Tibial nerve (tissue), 4 donors: ENCODE results near the gene GALNTL6. TPM values are rescaled to one million over a fixed set of nuclear protein-coding genes. Genes with fewer than 3 reads are reported as not detected.

ENCODE experiments used
- DNase-seq, 2 donors: peaks; one replicate each; pipeline ENCODE4 v3.0.0-alpha.2; 2019; ENCODE audit warnings: low spot score in 2 of 2
- H3K27ac ChIP-seq, 4 donors: fragments of 200-600 bp; sonication (generic) in 3 of 4; one replicate each; pipeline ENCODE4 v1.5.1; 2017 to 2019; ENCODE audit warnings: mild to moderate bottlenecking in 1 of 4
- H3K27me3 ChIP-seq, 2 donors: fragments of 200-600 bp; sonication (generic) in 1 of 2; one replicate each; pipeline versions ENCODE4 v1.5.1 to v1.6.0; 2017 to 2019
- H3K36me3 ChIP-seq, 3 donors: fragments of 200-600 bp; sonication (generic); one replicate each; pipeline ENCODE4 v1.5.1; 2018 to 2019
- H3K4me1 ChIP-seq, 4 donors: fragments of 200-600 bp; sonication (generic) in 3 of 4; one replicate each; pipeline ENCODE4 v1.5.1; 2017 to 2019
- H3K4me3 ChIP-seq, 4 donors: fragments of 200-600 bp; sonication (generic) in 3 of 4; one replicate each; pipeline ENCODE4 v1.5.1; 2017 to 2019; ENCODE audit warnings: mild to moderate bottlenecking in 1 of 4, moderate library complexity in 1 of 4
- H3K9me3 ChIP-seq, 4 donors: fragments of 200-600 bp; sonication (generic) in 3 of 4; one replicate each; pipeline ENCODE4 v1.5.1; 2017 to 2019
- CTCF ChIP-seq, 5 experiments: fragments of 200-600 bp in 3 of 5; fragments of 450-650 bp in 2 of 5; sonication (generic) in 3 of 5; IDR thresholded peaks; one replicate each; pipeline ENCODE4 v1.5.1; 2016 to 2019; ENCODE audit warnings: antibody characterized with exemption in 5 of 5, mild to moderate bottlenecking in 3 of 5, moderate library complexity in 2 of 5
- EP300 ChIP-seq, 2 donors: sonication (generic); formaldehyde crosslinking; IDR thresholded peaks; one replicate each; pipeline ENCODE4 v1.6.1; 2017; ENCODE audit warnings: antibody characterized with exemption in 2 of 2, mild to moderate bottlenecking in 1 of 2
- POLR2A ChIP-seq, 2 donors: fragments of 450-650 bp; IDR thresholded peaks; one replicate each; pipeline ENCODE4 v1.6.1; 2017; ENCODE audit warnings: antibody characterized with exemption in 2 of 2, mild to moderate bottlenecking in 2 of 2, moderate library complexity in 2 of 2
- WGBS, 2 donors: methylation state at CpG; one replicate each; pipeline ENCODE4 v1.1.5; 2018; 5-methylcytosine and 5-hydroxymethylcytosine counted together
- total RNA-seq, 4 donors: library from RNA; depleted of rRNA; stranded (reverse); fragments of >200 nt; gene quantifications; one replicate each; pipeline ENCODE4 v1.1.0, GENCODE V29; 2016

The GALNTL6 gene
- total RNA-seq, 4 donors from 2014 or later = not detected

GRCh38 chr4:173002830-173003561 lies 1189.8 kb downstream of the GALNTL6 start:
- no peak for DNase-seq
- H3K4me3 ChIP-seq = no peak overlapping the region
- no peaks in the 10 kb centered on the region for H3K36me3 ChIP-seq
- no peaks in the 10 kb centered on the region for H3K27me3 ChIP-seq
- no peak for TF ChIP-seq CTCF (IDR thresholded peaks at IDR 0.05)
- TF ChIP-seq POLR2A (IDR thresholded peaks at IDR 0.05) = no peak
- no peak for TF ChIP-seq EP300 (IDR thresholded peaks at IDR 0.05)
- no peaks in the 10 kb centered on the region for H3K4me1 ChIP-seq
- H3K27ac ChIP-seq = no peak overlapping the region
- WGBS, 2 donors = 92 to 94% methylated on average over 6 of the region's 6 CpGs
- no peaks in the 10 kb centered on the region for H3K9me3 ChIP-seq

- Histone ChIP-seq H3K9me3 (no peaks in the 10 kb centered on the region), H3K4me3 (no peak overlapping the region), H3K27ac (no peak overlapping the region), H3K36me3 (no peaks in the 10 kb centered on the region), H3K4me1 (no peaks in the 10 kb centered on the region), H3K27me3 (no peaks in the 10 kb centered on the region)
- WGBS, 2 donors = 61 to 67% methylated on average over 3 of the region's 3 CpGs
- TF ChIP-seq EP300 (IDR thresholded peaks at IDR 0.05) (no peak), CTCF (IDR thresholded peaks at IDR 0.05) (no peak), POLR2A (IDR thresholded peaks at IDR 0.05) (no peak)
- DNase-seq = no peak
Observed at GRCh38 chr4:173005912-173006633, 1192.9 kb downstream of the GALNTL6 start.

GRCh38 chr4:173008436-173008835 lies 1195.2 kb downstream of the GALNTL6 start:
- no peaks in the 10 kb centered on the region for H3K27me3 ChIP-seq
- no peaks in the 10 kb centered on the region for H3K36me3 ChIP-seq
- no peak overlapping the region for H3K4me3 ChIP-seq
- H3K4me1 ChIP-seq = no peaks in the 10 kb centered on the region
- no peak for DNase-seq
- TF ChIP-seq POLR2A (IDR thresholded peaks at IDR 0.05) = no peak
- TF ChIP-seq EP300 (IDR thresholded peaks at IDR 0.05) = no peak
- no peak for TF ChIP-seq CTCF (IDR thresholded peaks at IDR 0.05)
- H3K27ac ChIP-seq = no peak overlapping the region
- 81 to 82% methylated on average over 3 of the region's 3 CpGs for WGBS, 2 donors
- H3K9me3 ChIP-seq = no peaks in the 10 kb centered on the region

- Histone ChIP-seq H3K9me3 (no peaks in the 10 kb centered on the region), H3K27me3 (no peaks in the 10 kb centered on the region), H3K4me3 (no peak overlapping the region), H3K4me1 (peaks cover 0 to 3% (median 0%) of the 10 kb centered on the region in 4 donors), H3K27ac (no peak overlapping the region), H3K36me3 (no peaks in the 10 kb centered on the region)
- DNase-seq = no peak
- WGBS, 2 donors = 85 to 91% methylated on average over 7 of the region's 7 CpGs
- no peak for TF ChIP-seq EP300 (IDR thresholded peaks at IDR 0.05)
- no peak for TF ChIP-seq POLR2A (IDR thresholded peaks at IDR 0.05)
Observed at GRCh38 chr4:173009129-173009823, 1196.1 kb downstream of the GALNTL6 start.

- H3K4me3 ChIP-seq = no peak overlapping the region
Observed at GRCh38 chr4:173012608-173013007, 1199.4 kb downstream of the GALNTL6 start.

More at GRCh38 chr4:173012608-173013007, 1199.4 kb downstream of the GALNTL6 start:
- WGBS, 2 donors = 87 to 91% methylated on average over 8 of the region's 8 CpGs
- no peak for TF ChIP-seq EP300 (IDR thresholded peaks at IDR 0.05)
- TF ChIP-seq POLR2A (IDR thresholded peaks at IDR 0.05) = no peak
- TF ChIP-seq CTCF (IDR thresholded peaks at IDR 0.05) = no peak
- H3K9me3 ChIP-seq = no peaks in the 10 kb centered on the region
- no peaks in the 10 kb centered on the region for H3K36me3 ChIP-seq
- peaks cover 0 to 3% (median 0%) of the 10 kb centered on the region in 4 donors for H3K4me1 ChIP-seq
- no peak for DNase-seq
- H3K27me3 ChIP-seq = no peaks in the 10 kb centered on the region
- H3K27ac ChIP-seq = no peak overlapping the region
